HG02623 (cell line): Measurements from ENCODE around the gene CDK5RAP3.

Experiments
- ATAC-seq: cut with Tn5 transposase; IDR thresholded peaks from one replicate; pipeline ENCODE4 v1.9.1; 2021; ENCODE audit warnings: moderate library complexity; ENCODE audit not compliant: unreplicated experiment

CDK5RAP3 gene

DNA sequence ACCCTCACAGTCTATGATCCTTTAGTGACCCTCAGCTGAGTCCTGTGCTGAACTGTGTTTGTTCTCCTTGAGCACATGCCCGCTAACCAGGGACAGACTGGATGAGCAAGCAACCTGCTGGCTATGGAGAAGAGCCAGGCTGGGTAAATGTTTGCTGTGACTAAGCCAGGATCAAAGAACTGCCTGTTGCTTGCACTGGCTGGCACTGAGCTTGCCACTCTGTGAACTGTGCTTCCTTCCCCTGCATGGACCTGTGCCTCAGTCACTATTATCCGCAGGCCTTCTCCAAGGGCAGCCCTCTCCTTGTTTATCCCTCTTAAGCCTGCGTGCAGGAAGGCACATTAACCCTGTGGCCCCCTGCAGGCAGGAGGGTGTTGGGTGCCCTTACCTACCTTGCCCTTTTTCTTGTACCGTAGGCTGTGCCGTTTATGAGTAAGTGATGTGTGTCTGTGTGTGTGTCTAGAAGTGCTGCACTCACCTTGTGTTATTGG lies 22.2 kb upstream of the CDK5RAP3 start:
- no peak for ATAC-seq

DNA sequence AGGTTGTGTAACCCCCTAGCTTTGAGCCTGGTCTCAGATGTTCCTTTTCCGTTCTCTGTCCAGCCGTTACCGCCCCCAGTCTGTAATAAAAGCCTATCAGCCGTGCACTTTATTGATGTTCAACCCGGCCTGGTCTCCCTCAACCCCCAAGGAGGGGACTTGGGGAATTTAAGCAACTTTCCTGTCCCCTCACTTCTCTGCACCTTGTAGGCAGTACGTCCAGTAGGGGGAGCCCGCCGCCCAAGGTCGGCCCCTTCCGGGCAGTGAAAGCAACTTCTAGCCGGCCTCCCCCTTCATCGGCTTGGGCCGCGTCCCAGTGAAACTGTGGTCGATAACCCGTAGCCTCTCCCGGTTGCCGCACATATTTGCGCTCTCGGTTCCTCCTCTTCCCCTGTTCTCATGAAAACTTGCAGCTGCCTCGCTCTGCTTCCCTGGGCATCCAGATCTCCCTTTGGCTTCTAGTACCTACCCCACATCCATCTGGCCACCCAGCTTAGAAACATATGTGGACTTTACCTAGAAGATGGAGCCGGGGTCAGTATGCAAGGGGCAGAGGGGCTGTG lies 21.6 kb upstream of the CDK5RAP3 start:
- peak; percentile 59 for ATAC-seq

DNA sequence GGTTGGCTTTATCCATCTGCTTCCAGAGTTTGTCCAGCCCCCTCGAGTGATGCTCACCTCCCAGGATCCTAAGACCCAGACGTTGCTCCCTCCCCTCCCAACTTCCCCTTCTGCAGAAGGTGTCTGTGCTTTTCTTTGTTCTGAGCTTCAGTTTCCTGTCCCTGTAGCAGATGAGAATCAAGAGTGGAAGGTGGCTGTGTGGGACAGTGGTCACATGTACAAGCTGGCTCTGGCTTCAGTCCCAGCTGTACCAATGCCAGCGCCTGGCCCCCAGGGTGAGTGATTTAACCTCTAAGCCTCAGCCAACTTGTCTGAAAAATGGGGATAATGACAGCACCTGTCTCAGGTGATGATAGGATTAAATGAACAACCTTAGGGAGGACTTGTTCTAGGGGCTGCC lies 21.0 kb upstream of the CDK5RAP3 start:
- ATAC-seq: no peak

DNA sequence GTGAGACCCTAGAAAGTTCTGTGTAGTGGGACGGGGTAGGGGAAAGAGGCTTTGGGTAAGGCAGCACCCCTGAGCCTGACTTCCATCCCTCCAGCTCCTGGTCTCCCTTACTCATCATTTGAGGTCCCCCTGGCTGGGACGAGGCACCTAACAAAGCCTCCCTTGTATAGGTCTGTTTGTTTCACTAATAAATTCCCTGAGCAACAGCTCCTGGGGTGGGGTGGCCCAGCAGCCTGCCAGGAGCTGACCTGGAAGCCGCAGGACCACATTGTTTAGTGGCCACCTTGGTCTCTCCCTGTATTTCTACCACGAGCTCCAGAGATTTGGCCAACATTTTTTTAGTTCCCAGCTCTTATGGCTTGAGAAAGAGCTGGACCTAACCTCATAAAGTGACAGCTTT lies 20.5 kb upstream of the CDK5RAP3 start:
- ATAC-seq: no peak

DNA sequence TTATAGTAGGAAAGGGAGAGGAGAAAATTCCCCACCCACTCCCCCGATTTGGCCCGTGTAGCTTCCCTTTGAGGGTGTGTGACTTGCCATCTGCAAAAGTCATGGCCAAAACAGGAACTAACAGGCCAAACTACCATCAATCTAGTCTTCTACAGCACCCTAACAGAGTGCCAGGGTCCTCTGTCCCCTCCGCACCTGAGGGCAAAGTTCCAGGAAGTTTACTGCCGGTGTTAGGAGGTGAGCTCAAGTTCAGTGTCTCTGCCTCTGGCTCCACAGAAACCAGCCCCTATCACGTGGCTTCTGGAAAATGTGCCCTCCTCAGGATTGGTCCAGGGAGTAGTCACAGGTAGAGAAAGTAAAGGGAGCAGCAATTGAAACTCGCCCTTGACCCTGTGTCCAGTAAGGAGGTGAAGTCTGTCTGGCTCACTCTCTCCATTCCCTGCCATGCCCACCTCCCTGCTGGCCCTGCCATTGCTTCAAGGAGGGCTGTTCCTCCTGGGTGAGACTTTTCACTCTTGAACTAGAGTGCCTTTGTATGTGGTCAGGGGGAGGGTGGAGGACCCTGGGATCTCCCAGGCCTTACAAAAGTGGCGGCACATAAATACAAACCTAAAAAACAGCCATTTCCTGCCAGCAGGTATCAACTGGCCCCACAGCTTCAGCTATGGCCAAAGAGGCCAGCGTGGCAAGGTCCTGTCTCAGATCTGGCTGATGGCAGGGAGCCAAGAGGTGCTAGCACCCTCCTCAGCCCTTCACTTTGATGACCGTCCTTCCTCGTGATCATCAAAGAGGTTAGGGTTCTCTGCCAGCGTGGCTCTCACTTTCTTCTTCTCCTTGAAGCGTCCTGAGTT lies 18.5 kb upstream of the CDK5RAP3 start:
- ATAC-seq: no peak

DNA sequence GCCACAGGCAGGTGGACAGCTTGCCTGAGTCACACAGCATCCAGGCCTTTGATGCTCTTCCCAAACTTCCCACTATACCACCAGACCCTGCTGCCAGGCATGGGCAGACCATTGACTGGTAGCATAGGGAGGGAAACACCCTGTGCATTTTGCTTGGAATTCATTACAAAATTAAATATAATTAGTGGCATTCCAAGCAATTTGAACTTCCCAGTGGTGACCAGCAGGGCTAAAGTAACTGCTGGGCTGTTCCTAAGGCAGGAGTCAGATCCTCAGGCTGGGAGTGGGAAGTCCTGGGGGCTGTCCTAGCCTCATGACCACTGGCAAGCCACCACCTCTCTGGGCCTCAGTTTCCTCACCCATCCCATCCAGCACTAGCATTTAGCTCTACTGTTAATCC lies 17.0 kb upstream of the CDK5RAP3 start:
- no peak for ATAC-seq

DNA sequence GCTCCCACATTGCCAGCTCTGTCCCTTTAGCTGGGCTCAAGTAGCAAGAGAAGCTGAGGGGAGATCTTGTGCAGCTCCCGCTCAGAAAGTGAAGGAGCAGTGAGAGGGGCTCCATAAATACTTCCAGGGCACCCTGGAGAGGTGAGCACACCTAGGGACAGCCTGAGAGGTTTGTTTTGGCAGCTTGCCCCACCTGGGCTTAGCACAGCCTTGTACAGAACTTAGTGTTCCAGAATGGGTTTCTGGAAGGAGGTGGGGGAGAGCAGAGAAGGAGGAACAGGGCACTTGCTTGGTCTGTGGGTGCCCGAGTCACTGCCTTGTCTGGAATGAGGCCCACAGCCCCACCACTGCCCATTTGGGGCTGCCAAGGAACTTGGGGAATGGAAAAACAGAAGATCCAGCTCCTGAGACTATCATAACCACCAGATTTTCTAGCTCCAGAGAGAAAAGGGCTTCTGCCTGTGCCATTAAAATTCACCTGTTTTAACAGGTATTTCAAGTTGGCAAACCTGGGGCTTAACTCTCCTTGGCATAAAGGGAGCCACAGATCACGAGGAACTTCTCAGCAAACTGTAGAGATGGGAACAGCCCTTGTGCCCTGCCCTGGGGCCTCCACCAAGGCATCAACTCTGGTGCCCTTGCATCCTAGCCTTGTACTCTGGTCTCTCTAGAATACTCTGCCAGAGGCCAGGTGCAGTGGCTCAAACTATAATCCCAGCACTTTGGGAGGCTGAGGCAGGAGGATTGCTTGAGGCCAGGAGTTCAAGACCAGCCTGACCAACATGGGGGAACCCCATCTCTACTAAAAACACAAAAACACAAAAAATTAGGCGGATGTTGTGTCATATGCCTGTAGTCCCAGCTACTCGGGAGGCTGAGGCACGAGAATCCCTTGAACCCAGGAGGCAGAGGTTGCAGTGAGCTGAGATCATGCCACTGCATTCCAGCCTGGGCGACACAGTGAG lies 15.1 kb upstream of the CDK5RAP3 start:
- no peak for ATAC-seq

DNA sequence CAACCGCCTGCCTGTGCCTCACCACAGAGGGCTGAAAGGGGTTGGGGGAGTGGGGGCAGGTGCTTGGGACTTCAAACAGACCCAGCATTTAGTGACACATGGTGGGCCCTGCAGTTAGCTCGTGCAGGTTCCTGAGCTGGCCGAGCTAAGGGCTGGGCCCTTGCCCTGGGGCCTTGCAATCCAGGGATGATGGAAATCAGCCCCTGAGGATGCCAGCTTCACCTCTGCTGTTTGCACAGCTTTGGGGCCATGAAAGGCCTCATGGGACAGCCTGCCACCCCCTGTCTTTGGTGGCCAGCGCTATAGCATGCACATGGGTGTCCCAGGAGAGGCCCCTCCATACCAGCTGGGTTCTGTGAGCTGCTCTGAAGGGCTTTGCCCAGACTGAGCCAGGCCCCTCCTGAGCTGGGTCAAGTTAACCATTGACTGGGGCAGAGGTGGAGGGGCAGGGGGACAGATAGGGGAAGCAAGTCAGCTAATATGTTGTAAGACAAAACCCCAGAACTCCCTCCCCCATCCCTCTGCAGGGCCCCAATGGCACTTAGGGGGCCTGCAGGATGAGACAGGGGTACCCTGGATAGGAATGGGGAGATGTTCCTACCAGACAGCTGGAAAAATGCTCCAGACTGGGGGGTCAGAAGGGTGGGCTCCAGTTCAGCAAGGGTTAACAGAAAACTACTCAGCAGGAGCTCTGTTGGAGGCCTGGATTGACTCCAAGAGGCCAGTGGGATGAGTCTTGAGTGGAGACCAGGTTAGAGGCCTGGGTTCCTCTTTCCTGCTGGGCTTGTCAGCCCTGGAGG lies 13.9 kb upstream of the CDK5RAP3 start:
- ATAC-seq: no peak

DNA sequence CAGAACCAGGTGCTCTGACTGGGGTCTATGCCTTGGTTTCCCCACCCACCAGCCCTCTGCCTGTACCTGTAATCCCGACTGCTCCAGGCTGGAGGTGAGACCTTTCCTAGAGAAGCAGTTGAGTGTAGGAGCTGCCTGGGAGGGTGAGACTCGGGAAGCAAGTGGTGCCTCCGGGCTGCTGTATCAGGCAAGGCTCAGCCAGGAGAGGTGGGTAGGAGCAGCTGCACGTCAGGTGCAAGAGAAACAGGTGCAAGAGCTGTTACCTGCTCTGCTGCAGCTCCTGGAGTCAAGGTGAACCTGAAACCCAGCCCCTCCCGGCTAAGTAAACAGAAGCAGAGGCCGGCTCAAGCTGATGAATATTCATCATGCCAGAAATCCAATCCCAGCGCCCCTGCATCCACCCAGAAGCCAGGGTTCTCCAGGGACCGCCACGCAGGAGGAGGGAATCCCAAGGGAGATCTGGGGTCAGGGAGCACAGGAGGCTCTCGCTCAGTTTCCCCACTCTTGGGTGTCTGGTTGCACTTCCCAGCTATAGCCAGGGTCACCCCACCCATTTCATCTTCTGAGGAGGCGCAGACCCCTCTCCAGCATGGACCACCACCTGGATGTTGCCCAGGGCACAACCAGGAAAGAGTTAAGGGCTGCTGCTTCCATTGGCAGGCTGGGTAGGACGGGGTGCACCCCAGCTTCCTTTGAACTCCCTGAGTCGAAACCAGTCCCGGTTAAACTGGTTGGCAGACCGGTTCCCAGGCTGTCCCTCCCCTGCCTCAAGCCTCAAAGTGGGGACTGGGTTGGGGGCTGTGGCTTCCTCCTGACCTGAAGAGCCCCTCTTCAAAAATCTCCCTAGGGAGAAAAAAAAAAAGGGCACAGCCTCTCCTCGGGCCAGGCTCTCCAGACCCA lies 13.1 kb upstream of the CDK5RAP3 start, which contains the start of gene PRR15L:
TSS of gene PRR15L (minus strand) at position 293 of the 900 bp plus-strand sequence. CDS start 4,649 bp downstream, outside the sequence.
- ATAC-seq: no peak

DNA sequence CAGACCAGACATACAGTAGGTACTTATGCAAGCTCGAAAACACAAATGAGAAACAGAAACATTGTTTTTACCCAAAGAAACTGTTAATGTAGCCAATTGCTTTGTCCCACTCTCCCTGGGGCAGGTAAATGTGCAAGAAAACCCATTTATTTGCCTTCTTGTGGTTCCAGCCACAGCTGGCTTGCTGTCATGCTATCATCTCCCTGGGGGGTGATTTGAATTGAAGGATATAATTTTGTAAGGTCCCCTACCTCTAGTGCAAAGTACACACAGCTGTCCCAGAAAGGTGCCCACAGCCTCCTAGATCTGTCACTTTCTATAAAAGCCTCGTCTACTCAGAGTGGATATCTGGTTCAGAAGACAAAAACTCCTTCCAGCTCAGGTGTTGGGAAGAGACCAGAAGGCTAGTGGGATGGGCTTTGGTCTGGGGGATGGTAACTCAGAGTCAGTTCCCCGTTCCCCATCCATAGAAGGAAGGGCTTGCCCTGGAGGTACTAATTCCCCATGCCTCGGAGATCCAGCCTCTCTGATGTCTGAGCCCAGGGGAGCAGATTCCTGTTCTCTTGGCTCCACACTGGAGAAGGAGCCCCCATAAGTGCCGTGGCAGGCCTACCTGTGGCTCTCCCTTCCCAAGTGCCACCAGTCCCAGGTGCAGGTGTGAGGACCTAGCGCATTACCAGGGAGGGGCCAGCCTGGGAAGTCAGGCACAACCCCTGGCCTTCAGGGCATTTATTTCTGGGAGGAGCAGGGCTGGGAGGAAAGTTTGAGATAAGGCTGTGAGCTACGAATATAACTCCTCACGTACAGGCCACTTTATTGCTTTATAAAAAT lies 10.9 kb upstream of the CDK5RAP3 start:
- no peak for ATAC-seq

DNA sequence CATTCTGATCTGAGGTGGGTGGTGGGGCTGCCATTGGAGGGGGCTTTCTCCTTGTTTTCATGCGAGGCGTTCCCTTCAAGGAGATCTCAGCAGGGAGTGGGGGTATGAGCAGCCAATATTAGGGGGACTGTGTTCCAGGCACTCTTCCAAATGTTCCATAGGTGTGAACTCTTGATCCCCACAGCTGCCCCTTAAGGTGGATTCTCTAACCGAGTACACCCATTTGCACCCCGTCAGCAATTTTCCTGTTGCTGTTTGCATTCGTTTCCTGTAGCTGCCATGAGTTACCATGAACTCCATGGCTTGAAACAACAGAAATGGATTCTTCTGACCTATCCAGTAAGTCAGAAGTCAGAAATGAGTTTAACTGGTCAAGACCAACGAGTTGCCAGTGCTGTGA lies 9.5 kb upstream of the CDK5RAP3 start:
- no peak for ATAC-seq

DNA sequence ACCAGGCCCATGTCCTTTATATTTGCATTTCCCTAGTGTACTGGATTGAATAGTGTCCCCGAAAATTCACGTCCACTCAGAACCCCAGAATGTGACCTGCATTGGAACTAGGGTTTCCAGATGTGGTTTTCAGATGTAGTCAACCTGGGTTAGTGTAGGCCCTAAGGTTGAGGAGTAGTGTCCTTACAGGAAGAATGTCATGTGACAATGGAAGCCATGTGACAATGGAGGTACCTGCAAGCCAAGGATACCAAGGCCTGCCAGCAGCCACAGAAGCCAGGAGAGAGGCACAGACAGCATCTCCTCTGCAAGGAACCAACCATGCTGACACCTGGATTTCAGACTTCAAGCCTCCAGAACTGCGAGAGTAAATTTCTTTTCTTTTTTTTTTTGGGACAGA lies 8.0 kb upstream of the CDK5RAP3 start:
- no peak for ATAC-seq

DNA sequence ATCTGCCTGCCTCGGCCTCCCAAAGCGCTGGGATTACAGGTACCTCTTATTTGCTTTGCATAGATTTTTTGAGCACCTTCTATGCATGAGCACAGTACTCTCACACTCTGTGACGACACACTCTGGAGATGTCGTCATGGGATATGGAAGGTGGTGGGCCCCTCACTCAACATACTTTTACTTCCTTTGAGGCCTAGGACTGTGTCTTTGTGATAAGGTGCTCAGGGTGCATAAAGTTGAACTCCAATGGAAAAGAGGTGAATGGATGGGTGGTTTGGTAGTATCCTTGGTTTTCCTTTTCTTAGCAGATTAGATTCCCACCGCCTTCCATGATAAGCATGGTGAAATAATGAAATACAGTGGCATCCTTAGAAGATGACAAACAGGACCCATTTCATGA lies 6.1 kb upstream of the CDK5RAP3 start:
- no peak for ATAC-seq

DNA sequence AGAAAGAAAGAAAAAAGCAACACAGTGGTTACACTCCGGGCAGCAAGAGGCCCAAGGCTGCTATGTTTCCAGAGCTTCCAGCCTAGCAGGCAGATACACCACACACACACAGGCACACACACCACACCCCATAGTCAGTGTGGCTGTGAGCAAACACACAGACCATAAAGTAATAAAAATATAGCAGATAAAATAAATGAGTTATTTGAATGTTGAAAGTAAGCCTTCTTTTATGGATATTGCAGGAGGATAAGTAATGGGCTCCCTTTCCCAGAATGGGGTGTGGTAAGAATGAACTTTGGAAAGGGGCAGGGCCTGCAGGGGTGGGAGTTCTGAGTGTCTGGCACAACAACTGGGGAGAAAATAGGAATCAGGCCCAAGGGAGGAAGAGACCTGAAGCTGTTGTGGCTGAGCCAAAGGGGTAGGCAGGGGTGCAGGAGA lies 4.8 kb upstream of the CDK5RAP3 start:
- no peak for ATAC-seq

DNA sequence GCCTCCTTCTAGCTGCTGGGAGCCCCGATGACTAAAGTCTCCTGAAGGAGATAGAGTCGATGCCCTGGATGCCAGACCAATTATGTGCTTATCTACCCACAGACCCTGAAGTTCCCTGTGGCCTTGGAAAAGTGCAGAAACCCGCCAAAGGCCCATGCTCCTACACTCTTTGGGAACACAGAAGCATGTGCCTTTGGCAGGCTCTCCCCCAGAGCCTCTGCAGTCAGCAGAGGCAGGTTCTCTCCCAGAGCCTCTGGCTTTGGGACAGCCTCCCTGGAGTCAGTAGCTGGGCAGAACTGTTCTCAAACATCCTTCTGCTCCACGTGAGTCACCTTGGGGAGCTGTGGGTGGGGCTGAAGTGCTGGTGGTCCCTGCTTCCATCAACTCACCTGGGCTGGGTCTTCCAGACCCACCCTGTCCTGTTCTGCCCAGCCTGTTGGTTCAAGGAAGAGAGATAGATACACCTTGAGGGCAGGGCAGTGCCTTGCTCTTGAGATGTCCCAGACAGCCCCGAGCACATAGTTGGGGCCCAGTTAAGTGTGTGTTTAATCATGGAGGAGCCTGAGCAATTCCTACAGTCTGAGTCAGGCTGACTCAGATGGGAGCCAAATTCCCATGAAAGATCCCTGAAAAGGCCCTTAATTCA lies 3.2 kb upstream of the CDK5RAP3 start:
- ATAC-seq: no peak

DNA sequence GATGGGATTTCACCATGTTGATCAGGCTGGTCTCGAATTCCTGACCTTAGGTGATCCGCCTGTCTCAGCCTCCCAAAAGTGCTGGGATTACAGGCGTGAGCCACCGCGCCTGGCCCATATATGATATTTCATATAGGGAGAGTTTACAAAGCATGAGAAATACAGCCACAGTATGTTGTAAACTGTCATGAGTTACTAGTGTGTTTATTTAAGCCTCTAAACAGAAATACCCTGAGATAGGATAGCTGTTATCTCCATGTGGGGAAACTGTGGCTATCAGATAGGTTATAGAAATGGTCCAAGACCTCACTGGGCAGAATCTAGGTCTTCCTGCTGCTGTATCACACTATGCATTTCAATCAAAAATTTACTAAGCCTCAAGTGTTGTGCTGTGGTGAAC lies 2.1 kb upstream of the CDK5RAP3 start:
- ATAC-seq: no peak

DNA sequence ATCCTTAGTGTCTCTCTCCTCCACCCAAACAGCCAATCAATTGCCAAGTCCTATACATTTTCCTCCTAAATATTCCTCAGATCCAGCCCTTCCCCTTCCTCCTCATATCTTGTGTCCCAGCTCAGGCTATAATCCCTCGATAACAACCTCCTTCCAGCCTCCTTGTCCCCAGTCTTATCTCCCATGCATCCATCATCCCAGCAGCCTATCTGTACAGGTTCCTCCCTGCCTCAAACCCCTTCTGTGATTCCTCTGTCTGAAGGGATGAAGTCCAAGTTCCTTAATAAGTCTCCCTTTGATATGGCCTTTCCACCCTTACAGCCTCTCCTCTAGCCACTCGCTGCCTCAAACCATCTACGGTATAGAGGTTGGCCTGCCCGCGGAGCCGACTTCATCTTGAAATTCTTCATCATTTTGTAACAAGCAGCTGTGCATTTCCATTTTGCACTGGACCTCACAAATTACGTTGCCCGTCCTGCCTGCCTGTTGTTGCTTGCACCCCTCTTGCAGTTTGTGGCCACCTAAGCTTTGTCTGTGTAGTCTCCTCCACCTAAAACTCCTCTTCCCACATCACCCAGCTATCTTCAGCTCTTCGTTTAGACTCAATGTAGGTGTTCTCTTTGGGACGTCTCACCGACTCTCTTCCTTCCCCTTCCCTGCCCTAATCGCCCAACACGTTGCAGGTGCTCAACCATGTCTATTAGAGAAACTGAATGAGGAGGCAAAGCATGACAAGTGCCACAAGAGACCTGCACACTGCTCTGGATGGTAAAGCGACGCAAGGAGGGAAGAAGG lies 786 bp upstream of the CDK5RAP3 start:
- no peak for ATAC-seq
